Uterus (tissue), 2 donors: ENCODE measurements around the gene S1PR3.

Experiments
- POLR2A ChIP-seq, 2 donors: fragments of 450-650 bp; IDR thresholded peaks; one replicate each; pipeline ENCODE4 v1.6.1; 2016; ENCODE audit warnings: antibody characterized with exemption in 2 of 2, mild to moderate bottlenecking in 1 of 2, moderate library complexity in 1 of 2
- TF ChIP-seq, protein P1 (sequence below), 4 experiments: fragments of 200-600 bp in 2 of 4; fragments of 450-650 bp in 2 of 4; sonication (generic) in 2 of 4; IDR thresholded peaks; one replicate each; pipeline ENCODE4 v1.5.1; 2016 to 2019; ENCODE audit warnings: antibody characterized with exemption in 4 of 4, mild to moderate bottlenecking in 2 of 4, moderate library complexity in 1 of 4

DNA sequence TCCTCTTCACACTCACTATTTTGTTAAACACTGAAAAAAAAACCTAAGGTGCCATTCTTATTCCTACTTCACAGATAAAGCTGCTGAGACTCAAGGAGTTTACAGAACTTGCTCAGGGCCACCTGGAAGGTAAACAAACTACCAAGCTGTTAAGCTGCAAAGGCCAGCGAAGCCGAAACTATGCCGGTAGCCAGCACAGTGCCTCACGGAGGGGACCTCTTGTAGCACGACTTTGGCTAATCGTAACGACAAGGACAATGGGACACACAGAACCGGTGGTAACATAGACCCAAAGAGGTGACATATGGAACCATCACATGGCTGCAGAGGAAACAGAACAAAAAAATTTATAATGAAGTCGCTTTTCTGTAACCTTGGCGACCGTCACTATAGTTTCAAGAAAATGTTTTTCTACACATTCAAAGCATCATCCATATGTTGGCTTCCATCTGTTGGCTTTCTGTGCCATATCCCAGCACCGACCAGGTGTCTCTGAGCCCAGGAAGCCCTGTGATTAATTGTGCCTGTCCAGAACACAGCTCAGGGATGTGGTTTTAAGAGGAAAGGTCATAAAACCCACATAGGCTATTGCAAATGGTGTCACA is 60.3 kb downstream of the S1PR3 start:
- TF ChIP-seq, protein P1, sequence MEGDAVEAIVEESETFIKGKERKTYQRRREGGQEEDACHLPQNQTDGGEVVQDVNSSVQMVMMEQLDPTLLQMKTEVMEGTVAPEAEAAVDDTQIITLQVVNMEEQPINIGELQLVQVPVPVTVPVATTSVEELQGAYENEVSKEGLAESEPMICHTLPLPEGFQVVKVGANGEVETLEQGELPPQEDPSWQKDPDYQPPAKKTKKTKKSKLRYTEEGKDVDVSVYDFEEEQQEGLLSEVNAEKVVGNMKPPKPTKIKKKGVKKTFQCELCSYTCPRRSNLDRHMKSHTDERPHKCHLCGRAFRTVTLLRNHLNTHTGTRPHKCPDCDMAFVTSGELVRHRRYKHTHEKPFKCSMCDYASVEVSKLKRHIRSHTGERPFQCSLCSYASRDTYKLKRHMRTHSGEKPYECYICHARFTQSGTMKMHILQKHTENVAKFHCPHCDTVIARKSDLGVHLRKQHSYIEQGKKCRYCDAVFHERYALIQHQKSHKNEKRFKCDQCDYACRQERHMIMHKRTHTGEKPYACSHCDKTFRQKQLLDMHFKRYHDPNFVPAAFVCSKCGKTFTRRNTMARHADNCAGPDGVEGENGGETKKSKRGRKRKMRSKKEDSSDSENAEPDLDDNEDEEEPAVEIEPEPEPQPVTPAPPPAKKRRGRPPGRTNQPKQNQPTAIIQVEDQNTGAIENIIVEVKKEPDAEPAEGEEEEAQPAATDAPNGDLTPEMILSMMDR (IDR thresholded peaks at IDR 0.05) = no peak
- TF ChIP-seq POLR2A (IDR thresholded peaks at IDR 0.05) = no peak
